HFF-Myc (cell line): ENCODE data around the gene MMP21.

ENCODE experiments used
- DNase-seq: peaks from one replicate; pipeline ENCODE4 v3.0.0-alpha.2; 2011; ENCODE audit warnings: low read depth; ENCODE audit errors: extremely low read depth
- H3K4me3 ChIP-seq: replicated peaks from 2 replicates; pipeline ENCODE4 v1.5.1; 2011; ENCODE audit warnings: low read depth, mild to moderate bottlenecking, control low read depth, low read length
- CTCF ChIP-seq: IDR thresholded peaks from 2 replicates; pipeline ENCODE4 v1.5.1; 2012; ENCODE audit warnings: mild to moderate bottlenecking, low read depth, low read length, control low read depth; ENCODE audit errors: missing control alignments

Gene MMP21

GRCh38 chr10:125817337-125817946, 41.8 kb upstream of the MMP21 start:
- DNase-seq: no peak
- TF ChIP-seq CTCF: no peak
- H3K4me3 ChIP-seq: no peak overlapping the region

- H3K4me3 ChIP-seq: no peak overlapping the region
- no peak for TF ChIP-seq CTCF
- no peak for DNase-seq
Measured at GRCh38 chr10:125816548-125816947, 40.9 kb upstream of the MMP21 start.

- DNase-seq: no peak
- TF ChIP-seq CTCF: no peak
- H3K4me3 ChIP-seq: no peak overlapping the region
Measured at GRCh38 chr10:125815764-125816163, 40.1 kb upstream of the MMP21 start.

- no peak overlapping the region for H3K4me3 ChIP-seq
- DNase-seq: peak; percentile 5
- TF ChIP-seq CTCF: no peak
Measured at GRCh38 chr10:125812128-125812750, 36.6 kb upstream of the MMP21 start.

- no peak for DNase-seq
- TF ChIP-seq CTCF: no peak
- H3K4me3 ChIP-seq: no peak overlapping the region
Measured at GRCh38 chr10:125811251-125811650, 35.6 kb upstream of the MMP21 start.

GRCh38 chr10:125808047-125808446, 32.4 kb upstream of the MMP21 start:
- H3K4me3 ChIP-seq: no peak overlapping the region
- DNase-seq: no peak
- no peak for TF ChIP-seq CTCF
